Neural cell (in vitro differentiated cells): ENCODE data around the gene RIPK1.
"Not testable (repeated sequence)": the region's sequence is repeated elsewhere in the genome, so short reads cannot be mapped to it uniquely, and the experiment has no call there.

ENCODE experiments used
- EZH2 ChIP-seq: fragments of 200-600, 300-800 bp; shearing (Covaris generic), sonication (generic); IDR thresholded peaks from 2 replicates; pipeline ENCODE4 v1.6.1; 2014; ENCODE audit warnings: antibody characterized with exemption, low read length, borderline replicate concordance, mild to moderate bottlenecking; ENCODE audit not compliant: insufficient read depth, poor library complexity, severe bottlenecking
- POLR2AphosphoS5 ChIP-seq: IDR thresholded peaks from 2 replicates; pipeline ENCODE4 v1.6.1; 2012
- TAF1 ChIP-seq: IDR thresholded peaks from 2 replicates; pipeline ENCODE4 v1.6.1; 2012; ENCODE audit warnings: low read depth
- TF ChIP-seq, protein P1 (sequence below): fragments of 450-650 bp; IDR thresholded peaks from 2 replicates; pipeline ENCODE4 v1.5.1; 2014; ENCODE audit warnings: antibody characterized with exemption, mild to moderate bottlenecking, moderate library complexity; ENCODE audit not compliant: poor library complexity, severe bottlenecking
- TF ChIP-seq, protein P2 (sequence below): IDR thresholded peaks from 2 replicates; pipeline ENCODE4 v1.6.1; 2012; ENCODE audit warnings: borderline replicate concordance

DNA sequence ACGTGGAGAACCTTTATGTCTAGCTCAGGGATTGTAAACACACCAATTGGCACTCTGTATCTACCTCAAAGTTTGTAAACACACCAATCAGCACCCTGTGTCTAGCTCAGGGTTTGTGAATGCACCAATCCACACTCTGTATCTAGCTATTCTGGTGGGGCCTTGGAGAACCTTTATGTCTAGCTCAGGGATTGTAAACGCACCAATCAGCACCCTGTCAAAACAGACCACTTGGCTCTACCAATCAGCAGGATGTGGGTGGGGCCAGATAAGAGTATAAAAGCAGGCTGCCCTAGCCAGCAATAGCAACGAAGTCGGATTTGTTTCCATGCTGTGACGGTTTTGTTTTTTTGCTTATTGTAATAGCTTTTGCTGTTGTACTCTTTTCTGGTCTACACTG, 40.1 kb upstream of the RIPK1 start:
- not testable (repeated sequence) for TF ChIP-seq EZH2, POLR2AphosphoS5, TAF1
- TF ChIP-seq, protein P1, sequence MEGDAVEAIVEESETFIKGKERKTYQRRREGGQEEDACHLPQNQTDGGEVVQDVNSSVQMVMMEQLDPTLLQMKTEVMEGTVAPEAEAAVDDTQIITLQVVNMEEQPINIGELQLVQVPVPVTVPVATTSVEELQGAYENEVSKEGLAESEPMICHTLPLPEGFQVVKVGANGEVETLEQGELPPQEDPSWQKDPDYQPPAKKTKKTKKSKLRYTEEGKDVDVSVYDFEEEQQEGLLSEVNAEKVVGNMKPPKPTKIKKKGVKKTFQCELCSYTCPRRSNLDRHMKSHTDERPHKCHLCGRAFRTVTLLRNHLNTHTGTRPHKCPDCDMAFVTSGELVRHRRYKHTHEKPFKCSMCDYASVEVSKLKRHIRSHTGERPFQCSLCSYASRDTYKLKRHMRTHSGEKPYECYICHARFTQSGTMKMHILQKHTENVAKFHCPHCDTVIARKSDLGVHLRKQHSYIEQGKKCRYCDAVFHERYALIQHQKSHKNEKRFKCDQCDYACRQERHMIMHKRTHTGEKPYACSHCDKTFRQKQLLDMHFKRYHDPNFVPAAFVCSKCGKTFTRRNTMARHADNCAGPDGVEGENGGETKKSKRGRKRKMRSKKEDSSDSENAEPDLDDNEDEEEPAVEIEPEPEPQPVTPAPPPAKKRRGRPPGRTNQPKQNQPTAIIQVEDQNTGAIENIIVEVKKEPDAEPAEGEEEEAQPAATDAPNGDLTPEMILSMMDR, result not testable (repeated sequence)
- TF ChIP-seq, protein P2, sequence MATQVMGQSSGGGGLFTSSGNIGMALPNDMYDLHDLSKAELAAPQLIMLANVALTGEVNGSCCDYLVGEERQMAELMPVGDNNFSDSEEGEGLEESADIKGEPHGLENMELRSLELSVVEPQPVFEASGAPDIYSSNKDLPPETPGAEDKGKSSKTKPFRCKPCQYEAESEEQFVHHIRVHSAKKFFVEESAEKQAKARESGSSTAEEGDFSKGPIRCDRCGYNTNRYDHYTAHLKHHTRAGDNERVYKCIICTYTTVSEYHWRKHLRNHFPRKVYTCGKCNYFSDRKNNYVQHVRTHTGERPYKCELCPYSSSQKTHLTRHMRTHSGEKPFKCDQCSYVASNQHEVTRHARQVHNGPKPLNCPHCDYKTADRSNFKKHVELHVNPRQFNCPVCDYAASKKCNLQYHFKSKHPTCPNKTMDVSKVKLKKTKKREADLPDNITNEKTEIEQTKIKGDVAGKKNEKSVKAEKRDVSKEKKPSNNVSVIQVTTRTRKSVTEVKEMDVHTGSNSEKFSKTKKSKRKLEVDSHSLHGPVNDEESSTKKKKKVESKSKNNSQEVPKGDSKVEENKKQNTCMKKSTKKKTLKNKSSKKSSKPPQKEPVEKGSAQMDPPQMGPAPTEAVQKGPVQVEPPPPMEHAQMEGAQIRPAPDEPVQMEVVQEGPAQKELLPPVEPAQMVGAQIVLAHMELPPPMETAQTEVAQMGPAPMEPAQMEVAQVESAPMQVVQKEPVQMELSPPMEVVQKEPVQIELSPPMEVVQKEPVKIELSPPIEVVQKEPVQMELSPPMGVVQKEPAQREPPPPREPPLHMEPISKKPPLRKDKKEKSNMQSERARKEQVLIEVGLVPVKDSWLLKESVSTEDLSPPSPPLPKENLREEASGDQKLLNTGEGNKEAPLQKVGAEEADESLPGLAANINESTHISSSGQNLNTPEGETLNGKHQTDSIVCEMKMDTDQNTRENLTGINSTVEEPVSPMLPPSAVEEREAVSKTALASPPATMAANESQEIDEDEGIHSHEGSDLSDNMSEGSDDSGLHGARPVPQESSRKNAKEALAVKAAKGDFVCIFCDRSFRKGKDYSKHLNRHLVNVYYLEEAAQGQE, result not testable (repeated sequence)
